T-cell (primary cell): ENCODE results near the gene WIPF3. TPM values are rescaled to one million over a fixed set of nuclear protein-coding genes. Genes with fewer than 3 reads are reported as not detected.

Experiments
- ATAC-seq, 4 experiments: fragments of 200-7000 bp in 3 of 4; fragments of 150-1000 bp in 1 of 4; cut with Tn5 transposase; replicated peaks in 1 of 4; 1 replicate in 3 of 4; 2 replicates in 1 of 4; pipeline ENCODE4 v1.10.0; 2021; ENCODE audit warnings: moderate library complexity in 3 of 4, mild to moderate bottlenecking in 2 of 4, moderate number of reproducible peaks in 1 of 4
- CTCF ChIA-PET, 2 donors: fragments of 300-600 bp; sonication (Branson Sonifier 250); formaldehyde crosslinking; loops; one replicate each; lab custom pipeline; 2022; ENCODE audit warnings: antibody characterized with exemption in 2 of 2; lab: Charles Lee
- POLR2A ChIA-PET, 2 donors: fragments of 300-600 bp; sonication (Branson Sonifier 250); formaldehyde crosslinking; loops; one replicate each; lab custom pipeline; 2022; ENCODE audit warnings: antibody characterized with exemption in 2 of 2; lab: Charles Lee
- DNase-seq, 35 experiments: peaks; one replicate each; pipeline versions ENCODE4 v3.0.0 to v3.0.0-alpha.2; 2013 to 2023
- H3K27ac ChIP-seq: one replicate; pipeline ENCODE4 v1.5.1; 2013; ENCODE audit warnings: low read length
- H3K27me3 ChIP-seq, 2 experiments: replicated peaks in 1 of 2; 1 replicate in 1 of 2; 2 replicates in 1 of 2; pipeline versions ENCODE4 v1.6.1 to v1.7.0; 2013; ENCODE audit warnings: low read length in 1 of 2, mixed read lengths in 1 of 2; ENCODE audit not compliant: control insufficient read depth in 2 of 2, insufficient read depth in 2 of 2; ENCODE audit errors: extremely low read depth in 1 of 2
- H3K36me3 ChIP-seq, 2 donors: 1 replicate in 1 of 2; 2 replicates in 1 of 2; pipeline versions ENCODE4 v1.6.1 to v1.7.0; 2013; ENCODE audit warnings: low read length in 1 of 2; ENCODE audit not compliant: control insufficient read depth in 2 of 2, insufficient read depth in 1 of 2; ENCODE audit errors: extremely low read depth in 1 of 2
- H3K4me1 ChIP-seq, 2 experiments: 1 replicate in 1 of 2; 2 replicates in 1 of 2; pipeline versions ENCODE4 v1.6.1 to v1.7.0; 2013; ENCODE audit warnings: low read length in 2 of 2, mixed read lengths in 1 of 2; ENCODE audit not compliant: insufficient read depth in 2 of 2, control insufficient read depth in 1 of 2; ENCODE audit errors: extremely low read depth in 1 of 2
- H3K4me3 ChIP-seq, 2 donors: 1 replicate in 1 of 2; 2 replicates in 1 of 2; pipeline versions ENCODE4 v1.5.1 to v1.7.0; 2013; ENCODE audit warnings: mild to moderate bottlenecking in 2 of 2, low read length in 1 of 2, moderate library complexity in 1 of 2; ENCODE audit not compliant: control insufficient read depth in 1 of 2; ENCODE audit errors: extremely low read depth in 1 of 2
- H3K9me3 ChIP-seq: 2 replicates; pipeline ENCODE4 v1.7.0; 2013
- H3K27ac Mint-ChIP-seq, 2 donors: one replicate each; pipeline ENCODE4 v1.8.0; 2020 to 2021; ENCODE audit warnings: mild to moderate bottlenecking in 2 of 2, mixed read lengths in 2 of 2
- H3K27me3 Mint-ChIP-seq, 2 donors: one replicate each; pipeline ENCODE4 v1.8.0; 2021 to 2022; ENCODE audit warnings: mixed read lengths in 2 of 2
- H3K36me3 Mint-ChIP-seq: one replicate; pipeline ENCODE4 v1.8.0; 2021; ENCODE audit warnings: mixed read lengths
- H3K4me1 Mint-ChIP-seq, 3 donors: one replicate each; pipeline ENCODE4 v1.8.0; 2020 to 2022; ENCODE audit warnings: mixed read lengths in 3 of 3, mild to moderate bottlenecking in 1 of 3
- H3K4me3 Mint-ChIP-seq, 3 donors: one replicate each; pipeline ENCODE4 v1.8.0; 2020 to 2022; ENCODE audit warnings: mild to moderate bottlenecking in 3 of 3, mixed read lengths in 3 of 3, moderate library complexity in 3 of 3
- H3K9me3 Mint-ChIP-seq, 3 donors: one replicate each; pipeline ENCODE4 v1.8.0; 2020 to 2022; ENCODE audit warnings: mixed read lengths in 3 of 3
- WGBS: methylation state at CpG from one replicate; pipeline ENCODE4 v1.1.5; 2013; ENCODE audit warnings: missing lambda C conversion rate; ENCODE audit not compliant: insufficient coverage; 5-methylcytosine and 5-hydroxymethylcytosine counted together
- total RNA-seq, 35 experiments: library from RNA in 6 of 35; stranded (reverse) in 6 of 35; fragments of 120-200 nt in 1 of 35; gene quantifications; one replicate each; pipeline versions ENCODE4 v1.2.1 to v1.2.4 and lab custom pipeline; 2013 to 2026

WIPF3 gene
- total RNA-seq, 5 donors from 2014 or later (not counting 1 experiment from before 2014, with no cell fraction given) = 0.06 to 0.16 (median 0.07) TPM; not detected in 2

GRCh38 chr7:29779017-29779416 is 27.3 kb upstream of the WIPF3 start:
- Mint-ChIP-seq H3K4me1 (no peaks in the 10 kb centered on the region), H3K27me3 (peaks cover 18 to 36% of the 10 kb centered on the region in 2 donors), H3K4me3 (no peak overlapping the region), H3K27ac (no peak overlapping the region), H3K9me3 (peaks cover 0 to 3% (median 0%) of the 10 kb centered on the region in 3 donors), H3K36me3 (no peaks in the 10 kb centered on the region)
- Histone ChIP-seq H3K36me3 (no peaks in the 10 kb centered on the region), H3K4me3 (no peak overlapping the region), H3K9me3 (no peaks in the 10 kb centered on the region), H3K27ac (no peak overlapping the region), H3K4me1 (no peaks in the 10 kb centered on the region), H3K27me3 (peaks cover 0 to 4% of the 10 kb centered on the region in 2 experiments)
- DNase-seq (no peak), ATAC-seq (no peak)
- POLR2A ChIA-PET = no interaction called here
- 71% methylated on average over 1 of the region's 2 CpGs for WGBS
- CTCF ChIA-PET = interaction anchor here in 1 of 2 donors (0.6 kb wide), 1 partner anchor 349 kb away, joined by 3 read pairs; no protein-coding TSS in a partner anchor

GRCh38 chr7:29780346-29780745 is 26.0 kb upstream of the WIPF3 start:
- H3K9me3 Mint-ChIP-seq = peaks cover 0 to 3% (median 0%) of the 10 kb centered on the region in 3 donors
- no peak for DNase-seq
- CTCF ChIA-PET = no interaction called here

GRCh38 chr7:29783671-29784070 is 22.6 kb upstream of the WIPF3 start:
- ATAC-seq = no peak
- CTCF ChIA-PET = no interaction called here
- peaks cover 6 to 13% of the 10 kb centered on the region in 2 donors for H3K27me3 Mint-ChIP-seq

More at GRCh38 chr7:29780346-29780745, 26.0 kb upstream of the WIPF3 start:
- H3K36me3 Mint-ChIP-seq = no peaks in the 10 kb centered on the region
- 41% methylated on average over 1 of the region's 2 CpGs for WGBS
- H3K9me3 ChIP-seq = no peaks in the 10 kb centered on the region
- POLR2A ChIA-PET = no interaction called here
- no peak for ATAC-seq
- H3K27ac Mint-ChIP-seq = no peak overlapping the region
- peaks cover 17 to 36% of the 10 kb centered on the region in 2 donors for H3K27me3 Mint-ChIP-seq
- H3K4me1 Mint-ChIP-seq = no peaks in the 10 kb centered on the region
- H3K4me3 ChIP-seq = no peak overlapping the region
- H3K4me3 Mint-ChIP-seq = no peak overlapping the region
- no peaks in the 10 kb centered on the region for H3K36me3 ChIP-seq
- no peak overlapping the region for H3K27ac ChIP-seq
- H3K27me3 ChIP-seq = peaks cover 0 to 4% of the 10 kb centered on the region in 2 experiments
- no peaks in the 10 kb centered on the region for H3K4me1 ChIP-seq

GRCh38 chr7:29793507-29793906 is 12.8 kb upstream of the WIPF3 start:
- ChIA-PET POLR2A (no interaction called here), CTCF (no interaction called here)
- no peaks in the 10 kb centered on the region for H3K4me1 ChIP-seq
- no peaks in the 10 kb centered on the region for H3K27me3 ChIP-seq
- no peak overlapping the region for H3K27ac ChIP-seq
- ATAC-seq (no peak), DNase-seq (no peak)
- Mint-ChIP-seq H3K27me3 (no peaks in the 10 kb centered on the region), H3K36me3 (no peaks in the 10 kb centered on the region), H3K4me1 (no peaks in the 10 kb centered on the region), H3K27ac (no peak overlapping the region), H3K9me3 (no peaks in the 10 kb centered on the region), H3K4me3 (no peak overlapping the region)
- no peak overlapping the region for H3K4me3 ChIP-seq
- no peaks in the 10 kb centered on the region for H3K36me3 ChIP-seq
- H3K9me3 ChIP-seq = no peaks in the 10 kb centered on the region
- WGBS = 80% methylated on average over 1 of the region's 2 CpGs

More at GRCh38 chr7:29783671-29784070, 22.6 kb upstream of the WIPF3 start:
- Histone ChIP-seq H3K9me3 (no peaks in the 10 kb centered on the region), H3K4me1 (no peaks in the 10 kb centered on the region), H3K27ac (no peak overlapping the region), H3K36me3 (no peaks in the 10 kb centered on the region), H3K27me3 (peaks cover 0 to 4% of the 10 kb centered on the region in 2 experiments), H3K4me3 (no peak overlapping the region)
- no peak for DNase-seq
- 63% methylated on average over 1 of the region's 2 CpGs for WGBS
- Mint-ChIP-seq H3K4me1 (no peaks in the 10 kb centered on the region), H3K27ac (no peak overlapping the region), H3K9me3 (no peaks in the 10 kb centered on the region), H3K4me3 (no peak overlapping the region), H3K36me3 (no peaks in the 10 kb centered on the region)
- POLR2A ChIA-PET = no interaction called here

GRCh38 chr7:29794959-29795629 is 11.2 kb upstream of the WIPF3 start:
- Mint-ChIP-seq H3K9me3 (no peaks in the 10 kb centered on the region), H3K4me1 (no peaks in the 10 kb centered on the region), H3K27ac (no peak overlapping the region), H3K36me3 (no peaks in the 10 kb centered on the region), H3K4me3 (no peak overlapping the region), H3K27me3 (no peaks in the 10 kb centered on the region)
- CTCF ChIA-PET = no interaction called here
- no peak overlapping the region for H3K27ac ChIP-seq
- ATAC-seq = no peak
- POLR2A ChIA-PET = interaction anchor here in 1 of 2 donors (0.7 kb wide), 1 partner anchor 20 kb away, joined by 3 read pairs; no protein-coding TSS in a partner anchor
- no peaks in the 10 kb centered on the region for H3K9me3 ChIP-seq
- DNase-seq = no peak
- WGBS = 60% methylated on average over 2 of the region's 6 CpGs
- no peaks in the 10 kb centered on the region for H3K36me3 ChIP-seq
- H3K4me1 ChIP-seq = no peaks in the 10 kb centered on the region
- H3K27me3 ChIP-seq = no peaks in the 10 kb centered on the region
- no peak overlapping the region for H3K4me3 ChIP-seq

GRCh38 chr7:29795696-29796580 is 10.4 kb upstream of the WIPF3 start:
- Mint-ChIP-seq H3K4me3 (no peak overlapping the region), H3K36me3 (no peaks in the 10 kb centered on the region), H3K27me3 (peaks cover 3 to 4% of the 10 kb centered on the region in 2 donors), H3K4me1 (no peaks in the 10 kb centered on the region), H3K9me3 (no peaks in the 10 kb centered on the region), H3K27ac (no peak overlapping the region)
- Histone ChIP-seq H3K9me3 (no peaks in the 10 kb centered on the region), H3K4me1 (no peaks in the 10 kb centered on the region), H3K27ac (no peak overlapping the region), H3K36me3 (no peaks in the 10 kb centered on the region), H3K4me3 (no peak overlapping the region), H3K27me3 (no peaks in the 10 kb centered on the region)
- no CpG with 5 or more reads among the region's 2 CpGs for WGBS
- ChIA-PET CTCF (interaction anchor here (0.6 to 0.7 kb wide), 2 partner anchors 68 to 117 kb away, joined by 3 read pairs; no protein-coding TSS in a partner anchor), POLR2A (interaction anchor here in 1 of 2 donors (0.7 kb wide), 1 partner anchor 21 kb away, joined by 3 read pairs; no protein-coding TSS in a partner anchor)
- DNase-seq = no peak
- no peak for ATAC-seq
